Astrocyte of the spinal cord (primary cell): ENCODE data around the gene CCNA2.

Experiments used
- DNase-seq: peaks from one replicate; pipeline ENCODE4 v3.0.0; 2011; ENCODE audit warnings: low read depth, low spot score
- H3K4me3 ChIP-seq: 2 replicates; pipeline ENCODE4 v1.5.1; 2011; ENCODE audit warnings: low read depth, mild to moderate bottlenecking, low read length, moderate library complexity
- in situ Hi-C: cut with HindIII; loops from 2 replicates; pipeline ENCODE4 v1.10.0; 2017; ENCODE audit warnings: low sequenced_read_pairs
- TF ChIP-seq, protein P1 (sequence below): IDR thresholded peaks from 2 replicates; pipeline ENCODE4 v1.5.1; 2012; ENCODE audit warnings: low read depth, mild to moderate bottlenecking, low read length, inconsistent platforms

Gene CCNA2

DNA sequence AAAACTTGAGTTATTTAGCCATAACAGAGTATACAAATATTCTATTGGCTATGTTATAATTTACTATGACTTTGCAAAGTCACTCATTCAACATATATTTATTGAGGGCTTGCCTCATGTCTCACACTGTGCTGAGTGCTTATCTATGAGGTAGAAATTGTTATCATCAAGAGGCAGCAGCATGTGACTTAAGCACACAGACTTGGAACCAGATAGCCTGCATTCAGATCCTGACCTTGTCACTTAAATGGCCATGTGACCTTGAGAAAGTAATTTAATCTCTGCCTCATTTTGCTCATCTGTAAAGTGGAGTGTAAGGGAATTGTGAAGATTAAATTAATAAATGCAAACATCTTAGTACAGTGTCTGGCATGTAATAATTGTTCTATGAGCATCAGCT lies 32.7 kb downstream of the CCNA2 start:
- H3K4me3 ChIP-seq, result no peak overlapping the region
- TF ChIP-seq, protein P1, sequence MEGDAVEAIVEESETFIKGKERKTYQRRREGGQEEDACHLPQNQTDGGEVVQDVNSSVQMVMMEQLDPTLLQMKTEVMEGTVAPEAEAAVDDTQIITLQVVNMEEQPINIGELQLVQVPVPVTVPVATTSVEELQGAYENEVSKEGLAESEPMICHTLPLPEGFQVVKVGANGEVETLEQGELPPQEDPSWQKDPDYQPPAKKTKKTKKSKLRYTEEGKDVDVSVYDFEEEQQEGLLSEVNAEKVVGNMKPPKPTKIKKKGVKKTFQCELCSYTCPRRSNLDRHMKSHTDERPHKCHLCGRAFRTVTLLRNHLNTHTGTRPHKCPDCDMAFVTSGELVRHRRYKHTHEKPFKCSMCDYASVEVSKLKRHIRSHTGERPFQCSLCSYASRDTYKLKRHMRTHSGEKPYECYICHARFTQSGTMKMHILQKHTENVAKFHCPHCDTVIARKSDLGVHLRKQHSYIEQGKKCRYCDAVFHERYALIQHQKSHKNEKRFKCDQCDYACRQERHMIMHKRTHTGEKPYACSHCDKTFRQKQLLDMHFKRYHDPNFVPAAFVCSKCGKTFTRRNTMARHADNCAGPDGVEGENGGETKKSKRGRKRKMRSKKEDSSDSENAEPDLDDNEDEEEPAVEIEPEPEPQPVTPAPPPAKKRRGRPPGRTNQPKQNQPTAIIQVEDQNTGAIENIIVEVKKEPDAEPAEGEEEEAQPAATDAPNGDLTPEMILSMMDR, result no peak
- DNase-seq, result peak; percentile 29
- in situ Hi-C loops, result no loop called here

DNA sequence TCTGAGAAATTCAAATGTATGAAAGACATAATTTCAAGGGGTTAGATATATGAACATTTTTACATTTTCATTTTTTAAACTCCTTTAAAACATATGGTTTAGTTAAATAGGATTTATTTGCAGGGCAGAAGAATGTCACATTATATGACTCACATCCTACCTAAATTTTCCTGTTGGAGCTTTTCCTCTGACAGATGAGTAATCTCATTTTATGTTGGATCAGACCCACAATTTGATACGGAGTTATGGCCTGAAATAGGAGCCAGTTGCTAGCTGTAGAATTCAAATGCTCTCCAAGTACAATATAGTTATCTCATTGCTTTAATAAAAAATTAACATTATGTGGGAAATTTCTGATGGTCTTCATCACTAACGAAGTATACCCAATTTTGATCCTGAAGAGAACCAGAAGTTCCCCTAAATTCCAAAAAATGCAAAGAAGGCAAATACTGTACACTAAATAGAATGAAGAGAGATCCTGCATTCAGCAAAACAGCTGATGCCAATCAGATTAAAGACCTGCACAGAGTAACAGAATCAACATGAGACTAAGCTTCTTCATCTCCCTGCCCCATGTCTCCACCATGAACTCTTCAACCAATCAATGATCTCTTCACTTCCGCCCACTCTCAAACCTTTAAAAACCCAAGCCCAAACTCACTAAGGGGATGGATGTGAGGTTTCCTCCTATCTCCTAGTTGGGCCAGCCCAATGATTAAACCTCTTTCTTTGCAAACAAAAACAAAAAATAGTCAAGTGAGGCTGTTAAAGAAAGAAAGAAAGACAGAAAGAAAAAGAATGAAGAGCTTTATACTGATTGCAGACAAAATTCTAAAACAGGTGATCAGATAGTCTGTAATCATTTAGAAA lies 33.5 kb downstream of the CCNA2 start:
- in situ Hi-C loops, result no loop called here
- no peak overlapping the region for H3K4me3 ChIP-seq
- DNase-seq, result peak; percentile 83
- TF ChIP-seq, protein P1, result no peak

DNA sequence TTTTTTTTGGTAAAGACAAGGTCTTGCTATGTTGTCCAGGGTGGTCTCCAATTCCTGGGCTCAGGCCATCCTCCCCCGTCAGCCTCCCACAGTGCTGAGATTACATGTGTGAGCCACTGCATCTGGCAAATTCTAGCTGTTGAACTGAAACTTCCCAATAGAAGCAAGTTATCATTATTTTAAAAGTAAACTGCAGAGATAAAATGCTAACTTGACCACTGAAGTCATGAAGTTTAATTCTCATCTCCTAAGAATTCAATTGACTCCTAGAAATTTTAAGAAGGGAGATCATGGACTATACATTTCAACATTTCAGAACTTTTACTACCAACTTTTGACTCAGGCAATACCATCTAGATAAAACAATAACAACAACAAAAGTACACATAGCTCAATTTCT lies 34.2 kb downstream of the CCNA2 start:
- in situ Hi-C loops, result no loop called here
- DNase-seq, result no peak
- TF ChIP-seq, protein P1, result no peak
- no peak overlapping the region for H3K4me3 ChIP-seq

DNA sequence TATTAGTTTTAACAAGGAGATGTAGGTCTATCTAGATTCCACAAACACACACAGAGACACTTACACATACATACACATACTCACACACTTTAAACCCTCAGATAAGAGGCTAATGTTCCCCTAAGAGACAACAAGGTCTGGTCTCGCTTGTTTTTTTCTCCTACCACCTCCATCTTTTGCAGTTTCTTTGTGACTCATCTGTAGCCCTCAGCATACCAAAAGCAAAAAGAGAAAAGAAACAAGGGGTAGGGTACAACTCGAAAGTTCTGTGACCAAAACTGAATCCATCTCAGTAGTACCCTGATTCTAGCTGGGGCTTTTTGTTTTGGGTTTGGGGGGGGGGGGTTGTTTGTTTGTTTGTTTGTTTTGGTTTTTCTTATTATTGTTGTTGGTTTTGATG lies 34.8 kb downstream of the CCNA2 start:
- in situ Hi-C loops, result no loop called here
- DNase-seq, result no peak
- H3K4me3 ChIP-seq, result no peak overlapping the region
- TF ChIP-seq, protein P1, result no peak

DNA sequence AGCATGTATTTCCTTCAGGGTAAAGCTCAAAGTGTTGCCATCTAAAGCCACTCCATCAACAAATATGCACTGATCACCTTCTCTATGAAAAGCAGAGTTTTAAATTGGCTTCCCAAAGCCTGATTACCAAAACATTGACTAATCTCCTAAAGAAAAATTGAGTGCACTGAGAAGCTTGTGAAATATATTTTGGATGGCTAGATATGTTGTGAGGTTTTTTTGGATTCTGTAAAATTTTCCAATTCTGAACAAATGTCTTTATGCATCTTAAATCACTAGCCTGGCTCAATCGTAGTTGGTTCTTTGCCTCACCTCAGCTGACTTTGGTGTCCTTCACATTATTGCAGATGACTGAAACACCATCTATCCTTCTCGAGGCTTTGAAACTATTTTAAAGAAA lies 37.5 kb downstream of the CCNA2 start:
- H3K4me3 ChIP-seq, result no peak overlapping the region
- in situ Hi-C loops, result no loop called here
- TF ChIP-seq, protein P1, result no peak
- no peak for DNase-seq

DNA sequence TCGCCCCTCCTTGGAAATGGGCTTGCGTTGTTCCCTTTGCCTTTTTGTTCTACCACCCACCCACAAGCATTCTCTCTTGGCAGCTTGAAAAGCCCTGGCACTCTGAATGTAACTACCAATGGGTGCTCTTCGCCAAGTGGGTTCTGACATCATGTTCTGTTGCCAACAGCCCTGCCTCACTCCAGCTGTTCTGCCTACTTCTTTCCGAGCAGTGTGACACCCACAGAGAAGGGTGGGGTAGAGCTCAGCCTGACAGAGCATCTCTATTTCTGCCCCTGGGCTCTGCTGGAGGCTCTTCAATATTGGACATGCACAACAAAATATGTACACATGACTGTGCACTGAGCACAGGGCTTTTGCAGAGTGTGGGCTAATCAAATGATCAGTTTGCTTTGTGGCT lies 38.2 kb downstream of the CCNA2 start:
- no peak overlapping the region for H3K4me3 ChIP-seq
- TF ChIP-seq, protein P1, result no peak
- DNase-seq, result peak; percentile 45
- in situ Hi-C loops, result no loop called here
